Gastrocnemius medialis (tissue), 4 donors: ENCODE data around the gene EHBP1L1.

Experiments
- CTCF ChIP-seq, 5 experiments: fragments of 450-650 bp in 3 of 5; fragments of 200-600 bp in 2 of 5; sonication (generic) in 2 of 5; IDR thresholded peaks in 4 of 5; conservative IDR thresholded peaks in 1 of 5; 1 replicate in 4 of 5; 2 replicates in 1 of 5; pipeline ENCODE4 v1.5.1; 2016 to 2019; ENCODE audit warnings: antibody characterized with exemption in 5 of 5, mild to moderate bottlenecking in 3 of 5, moderate library complexity in 3 of 5
- POLR2A ChIP-seq, 2 donors: fragments of 450-650 bp; IDR thresholded peaks; one replicate each; pipeline ENCODE4 v1.6.1; 2017; ENCODE audit warnings: antibody characterized with exemption in 2 of 2, mild to moderate bottlenecking in 2 of 2, moderate library complexity in 2 of 2

- TF ChIP-seq POLR2A (IDR thresholded peaks at IDR 0.05) (no peak), CTCF (IDR thresholded peaks at IDR 0.05 in 4 of 5, conservative IDR thresholded peaks at IDR 0.05 in 1 of 5) (no peak)
Observed at GRCh38 chr11:65595131-65595530, 19.3 kb downstream of the EHBP1L1 start.
